ENCODE results near the gene FARS2.

- TF ChIP-seq POLR2A (IDR thresholded peaks at IDR 0.05) (no peak), POLR2AphosphoS5 (IDR thresholded peaks at IDR 0.05) (no peak), CTCF (IDR thresholded peaks at IDR 0.05) (no peak), EP300 (IDR thresholded peaks at IDR 0.05) (no peak)
These were observed 487.8 kb downstream of the FARS2 start for GRCh38 chr6:5749016-5749650.
